B cell (primary cell): ENCODE results near the gene DIP2A. TPM values are rescaled to one million over a fixed set of nuclear protein-coding genes. Genes with fewer than 3 reads are reported as not detected.

Experiments
- ATAC-seq: fragments of 200-7000 bp; cut with Tn5 transposase; one replicate; pipeline ENCODE4 v1.10.0; 2021; ENCODE audit warnings: low read depth, mild to moderate bottlenecking, moderate number of reproducible peaks, moderate library complexity
- CTCF ChIA-PET: fragments of 350-600 bp; sonication (Branson Sonifier 250); formaldehyde crosslinking; loops from one replicate; lab custom pipeline; 2021; ENCODE audit warnings: antibody characterized with exemption, inconsistent platforms; lab: Charles Lee
- POLR2A ChIA-PET: fragments of 350-600 bp; sonication (Branson Sonifier 250); formaldehyde crosslinking; loops from one replicate; lab custom pipeline; 2021; ENCODE audit warnings: antibody characterized with exemption; lab: Charles Lee
- DNase-seq: peaks from one replicate; pipeline ENCODE4 v3.0.0; 2013
- H2AFZ ChIP-seq: 2 replicates; pipeline ENCODE4 v1.6.1; 2012; ENCODE audit warnings: mild to moderate bottlenecking, low read depth, low read length; ENCODE audit not compliant: insufficient read depth, poor library complexity, severe bottlenecking
- H3K27ac ChIP-seq, 2 donors: 1 replicate in 1 of 2; 2 replicates in 1 of 2; pipeline ENCODE4 v1.5.1; 2012 to 2013; ENCODE audit warnings: low read length in 2 of 2, mild to moderate bottlenecking in 2 of 2, moderate library complexity in 1 of 2
- H3K27me3 ChIP-seq, 4 experiments: fragments of 200-600 bp in 1 of 4; sonication (generic) in 1 of 4; replicated peaks in 1 of 4; 1 replicate in 2 of 4; 2 replicates in 2 of 4; pipeline versions ENCODE4 v1.6.1 to v1.7.0; 2013 to 2016; ENCODE audit warnings: low read length in 3 of 4, mild to moderate bottlenecking in 2 of 4, mixed read lengths in 1 of 4, moderate library complexity in 1 of 4; ENCODE audit not compliant: insufficient read depth in 4 of 4, control insufficient read depth in 3 of 4; ENCODE audit errors: control extremely low read depth in 1 of 4
- H3K36me3 ChIP-seq, 2 experiments: replicated peaks in 1 of 2; 1 replicate in 1 of 2; 2 replicates in 1 of 2; pipeline versions ENCODE4 v1.6.1 to v1.7.1; 2013; ENCODE audit warnings: low read length in 1 of 2; ENCODE audit not compliant: insufficient read depth in 2 of 2, control insufficient read depth in 1 of 2; ENCODE audit errors: control extremely low read depth in 1 of 2, extremely low read depth in 1 of 2
- H3K4me1 ChIP-seq, 2 donors: fragments of 200-600 bp in 1 of 2; sonication (generic) in 1 of 2; 1 replicate in 1 of 2; 2 replicates in 1 of 2; pipeline versions ENCODE4 v1.5.1 to v1.6.1; 2013 to 2017; ENCODE audit warnings: low read length in 2 of 2; ENCODE audit not compliant: control insufficient read depth in 2 of 2, insufficient read depth in 2 of 2
- H3K4me2 ChIP-seq: replicated peaks from 2 replicates; pipeline ENCODE3; 2012; ENCODE audit warnings: mild to moderate bottlenecking, low read depth, low read length; ENCODE audit not compliant: poor library complexity, severe bottlenecking
- H3K4me3 ChIP-seq, 5 experiments: fragments of 200-600 bp in 1 of 5; sonication (generic) in 1 of 5; 1 replicate in 3 of 5; 2 replicates in 2 of 5; pipeline versions ENCODE4 v1.5.1 to v1.7.0; 2011 to 2016; ENCODE audit warnings: low read length in 4 of 5, mild to moderate bottlenecking in 4 of 5, low read depth in 2 of 5, control low read depth in 1 of 5, moderate library complexity in 1 of 5; ENCODE audit not compliant: insufficient read depth in 1 of 5; ENCODE audit errors: control extremely low read depth in 1 of 5, extremely low read depth in 1 of 5
- H3K79me2 ChIP-seq: fragments of 200-600 bp; sonication (generic); one replicate; pipeline ENCODE4 v1.6.0; 2016; ENCODE audit warnings: low read length; ENCODE audit not compliant: control insufficient read depth, insufficient read depth
- H3K9ac ChIP-seq: fragments of 200-600 bp; sonication (generic); 2 replicates; pipeline ENCODE4 v1.6.1; 2017; ENCODE audit warnings: mild to moderate bottlenecking, low read length, moderate library complexity
- H3K9me3 ChIP-seq, 3 donors: one replicate each; pipeline versions ENCODE4 v1.6.1 to v1.7.1; 2013; ENCODE audit warnings: low read length in 2 of 3; ENCODE audit not compliant: control insufficient read depth in 2 of 3, insufficient read depth in 1 of 3; ENCODE audit errors: control extremely low read depth in 1 of 3
- H4K20me1 ChIP-seq: 2 replicates; pipeline ENCODE4 v1.6.0; 2012; ENCODE audit warnings: mild to moderate bottlenecking, low read length; ENCODE audit not compliant: insufficient read depth, control insufficient read depth, poor library complexity, severe bottlenecking
- H3K27ac Mint-ChIP-seq: one replicate; pipeline ENCODE4 v1.8.0; 2021; ENCODE audit warnings: mixed read lengths
- H3K27me3 Mint-ChIP-seq: one replicate; pipeline ENCODE4 v1.8.0; 2021; ENCODE audit warnings: mixed read lengths
- H3K4me1 Mint-ChIP-seq: one replicate; pipeline ENCODE4 v1.8.0; 2021; ENCODE audit warnings: mixed read lengths
- H3K4me3 Mint-ChIP-seq: one replicate; pipeline ENCODE4 v1.8.0; 2021; ENCODE audit warnings: mixed read lengths
- H3K9me3 Mint-ChIP-seq: one replicate; pipeline ENCODE4 v1.8.0; 2022; ENCODE audit warnings: mixed read lengths; ENCODE audit not compliant: insufficient read depth
- CTCF ChIP-seq: fragments of 200-600 bp; IDR thresholded peaks from one replicate; pipeline ENCODE4 v1.8.0; 2022; ENCODE audit warnings: antibody characterized with exemption, mild to moderate bottlenecking
- EZH2 ChIP-seq: IDR thresholded peaks from 2 replicates; pipeline ENCODE4 v1.6.1; 2012; ENCODE audit warnings: borderline replicate concordance, low read depth, mild to moderate bottlenecking, moderate library complexity, low read length; ENCODE audit not compliant: insufficient read depth, poor library complexity, severe bottlenecking
- WGBS: methylation state at CpG from one replicate; pipeline ENCODE4 v1.1.5; 2013; ENCODE audit warnings: missing lambda C conversion rate; ENCODE audit not compliant: insufficient coverage; 5-methylcytosine and 5-hydroxymethylcytosine counted together
- intact Hi-C: fragments of 100-400 bp; cut with micrococcal nuclease; formaldehyde crosslinking; loops from one replicate; pipeline ENCODE4 v1.10.0; 2022
- polyA plus RNA-seq: library from polyadenylated mRNA; depleted of rRNA; stranded (reverse); fragments of >200 nt; gene quantifications from 2 replicates; pipeline ENCODE4 v1.2.3, GENCODE V29; 2012
- total RNA-seq, 2 donors: library from RNA; stranded (reverse); fragments of 120-200 nt in 1 of 2; gene quantifications; 1 replicate in 1 of 2; 2 replicates in 1 of 2; pipeline versions ENCODE4 v1.2.3 to v1.2.4, GENCODE V29; 2013 to 2022

DIP2A gene
- total and polyA plus RNA-seq, 2 donors (not counting 1 experiment from before 2014, with no cell fraction given) = 40.4 to 59.0 TPM

- no peak overlapping the region for H3K4me3 Mint-ChIP-seq
- Histone ChIP-seq H3K4me3 (no peak overlapping the region), H3K27ac (no peak overlapping the region), H3K27me3 (no peaks in the 10 kb centered on the region), H3K4me2 (no peak overlapping the region), H3K9ac (no peak overlapping the region), H3K79me2 (no peaks in the 10 kb centered on the region), H3K4me1 (peaks cover 29 to 44% of the 10 kb centered on the region in 2 donors), H3K9me3 (no peaks in the 10 kb centered on the region), H4K20me1 (no peaks in the 10 kb centered on the region), H2AFZ (no peak overlapping the region), H3K36me3 (peaks cover 0 to 12% of the 10 kb centered on the region in 2 experiments)
- intact Hi-C loops = no loop called here
- H3K9me3 Mint-ChIP-seq = no peaks in the 10 kb centered on the region
- 97% methylated on average over 16 of the region's 16 CpGs for WGBS
- peaks cover 32% of the 10 kb centered on the region for H3K4me1 Mint-ChIP-seq
- no peak overlapping the region for H3K27ac Mint-ChIP-seq
- ATAC-seq (no peak), DNase-seq (no peak)
- ChIA-PET POLR2A (no interaction called here), CTCF (interaction anchor here (1.4 kb wide), 1 partner anchor 412 kb away, joined by 6 read pairs; no protein-coding TSS in a partner anchor)
- no peak for TF ChIP-seq EZH2
- TF ChIP-seq CTCF = no peak
- H3K27me3 Mint-ChIP-seq = no peaks in the 10 kb centered on the region
Observed at GRCh38 chr21:46555678-46556077, 97.0 kb downstream of the DIP2A start.

- H3K9me3 ChIP-seq = no peaks in the 10 kb centered on the region
- H2AFZ ChIP-seq = no peak overlapping the region
- Mint-ChIP-seq H3K27me3 (no peaks in the 10 kb centered on the region), H3K9me3 (no peaks in the 10 kb centered on the region), H3K4me3 (no peak overlapping the region), H3K4me1 (peaks cover 29% of the 10 kb centered on the region), H3K27ac (no peak overlapping the region)
- no peaks in the 10 kb centered on the region for H3K27me3 ChIP-seq
- no peak overlapping the region for H3K9ac ChIP-seq
- H3K4me2 ChIP-seq = no peak overlapping the region
- TF ChIP-seq EZH2 = no peak
- TF ChIP-seq CTCF = no peak
- H3K79me2 ChIP-seq = no peaks in the 10 kb centered on the region
- DNase-seq = no peak
- no peak overlapping the region for H3K4me3 ChIP-seq
- H3K36me3 ChIP-seq = peaks cover 0 to 19% of the 10 kb centered on the region in 2 experiments
- POLR2A ChIA-PET = no interaction called here
- H4K20me1 ChIP-seq = no peaks in the 10 kb centered on the region
- intact Hi-C loops = no loop called here
- peaks cover 22 to 40% of the 10 kb centered on the region in 2 donors for H3K4me1 ChIP-seq
- H3K27ac ChIP-seq = no peak overlapping the region
- WGBS = 98% methylated on average over 10 of the region's 13 CpGs
- no peak for ATAC-seq
- CTCF ChIA-PET = interaction anchor here (1.4 kb wide), 1 partner anchor 413 kb away, joined by 6 read pairs; no protein-coding TSS in a partner anchor
Observed at GRCh38 chr21:46556802-46557201, 98.1 kb downstream of the DIP2A start.
